Calu3 (cell line): ENCODE measurements around the gene DRAXIN. TPM values are rescaled to one million over a fixed set of nuclear protein-coding genes. Genes with fewer than 3 reads are reported as not detected.

Experiments used
- BruUV-seq: library from RNA; stranded (reverse); fragments of 400-500 nt; replicated peaks from 2 replicates; lab custom pipeline; 2021; lab: Mats Ljungman, UMichigan
- CTCF ChIA-PET: fragments of 300-600 bp; sonication (Branson Sonifier 250); formaldehyde crosslinking; loops from one replicate; lab custom pipeline; 2022; ENCODE audit warnings: antibody characterized with exemption; lab: Charles Lee
- DNase-seq: peaks from one replicate; pipeline ENCODE4 v3.0.0; 2022
- H3K27ac Mint-ChIP-seq: one replicate; pipeline ENCODE4 v1.8.0; 2022; ENCODE audit warnings: mixed read lengths; ENCODE audit not compliant: unreplicated experiment
- H3K27me3 Mint-ChIP-seq: one replicate; pipeline ENCODE4 v1.8.0; 2022; ENCODE audit warnings: mixed read lengths; ENCODE audit not compliant: unreplicated experiment
- H3K36me3 Mint-ChIP-seq: one replicate; pipeline ENCODE4 v1.8.0; 2022; ENCODE audit warnings: mild to moderate bottlenecking, moderate library complexity, mixed read lengths; ENCODE audit not compliant: insufficient read depth, unreplicated experiment
- H3K4me1 Mint-ChIP-seq: one replicate; pipeline ENCODE4 v1.8.0; 2022; ENCODE audit warnings: mild to moderate bottlenecking, low read depth, mixed read lengths; ENCODE audit not compliant: unreplicated experiment
- H3K4me3 Mint-ChIP-seq: one replicate; pipeline ENCODE4 v1.8.0; 2022; ENCODE audit warnings: mild to moderate bottlenecking, low read depth, moderate library complexity, mixed read lengths; ENCODE audit not compliant: unreplicated experiment
- H3K9me3 Mint-ChIP-seq: one replicate; pipeline ENCODE4 v1.8.0; 2022; ENCODE audit warnings: low read depth, mixed read lengths; ENCODE audit not compliant: unreplicated experiment
- intact Hi-C: fragments of 100-400 bp; cut with micrococcal nuclease; formaldehyde crosslinking; loops from one replicate; pipeline ENCODE4 v1.10.0; 2022; ENCODE audit not compliant: unreplicated experiment
- total RNA-seq: library from RNA; stranded (reverse); gene quantifications from 2 replicates; pipeline ENCODE4 v1.2.3, GENCODE V29; 2022
- TF ChIP-seq, protein P1 (sequence below): fragments of 200-600 bp; IDR thresholded peaks from one replicate; pipeline ENCODE4 v1.8.0; 2022; ENCODE audit warnings: antibody characterized with exemption; ENCODE audit not compliant: unreplicated experiment

Gene DRAXIN
- total RNA-seq, 1 experiment from 2014 or later = not detected

DNA sequence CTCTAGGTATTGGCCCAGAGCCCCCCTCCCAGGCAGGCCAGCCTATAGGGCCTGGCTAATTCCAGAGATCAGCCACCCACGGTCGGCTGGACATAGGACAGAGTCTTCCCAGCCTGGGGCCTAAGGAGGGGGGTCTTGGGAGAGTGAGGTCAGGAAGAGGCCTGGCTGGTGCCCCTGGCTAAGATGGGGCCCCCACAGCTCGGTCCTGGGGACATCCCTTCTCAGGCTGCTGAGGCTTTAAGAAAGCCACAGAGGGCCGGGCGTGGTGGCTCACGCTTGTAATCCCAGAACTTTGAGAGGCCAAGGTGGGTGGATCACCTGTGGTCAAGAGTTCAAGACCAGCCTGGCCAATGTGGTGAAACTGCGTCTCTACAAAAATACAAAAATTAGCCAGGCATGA, 73.0 kb downstream of the DRAXIN start:
- Mint-ChIP-seq H3K27ac (no peak overlapping the region), H3K4me3 (no peak overlapping the region), H3K4me1 (no peaks in the 10 kb centered on the region), H3K36me3 (peaks cover 4% of the 10 kb centered on the region), H3K27me3 (peaks cover 40% of the 10 kb centered on the region), H3K9me3 (no peaks in the 10 kb centered on the region)
- CTCF ChIA-PET = no interaction called here
- intact Hi-C loops = no loop called here
- DNase-seq = no peak
- TF ChIP-seq, protein P1, sequence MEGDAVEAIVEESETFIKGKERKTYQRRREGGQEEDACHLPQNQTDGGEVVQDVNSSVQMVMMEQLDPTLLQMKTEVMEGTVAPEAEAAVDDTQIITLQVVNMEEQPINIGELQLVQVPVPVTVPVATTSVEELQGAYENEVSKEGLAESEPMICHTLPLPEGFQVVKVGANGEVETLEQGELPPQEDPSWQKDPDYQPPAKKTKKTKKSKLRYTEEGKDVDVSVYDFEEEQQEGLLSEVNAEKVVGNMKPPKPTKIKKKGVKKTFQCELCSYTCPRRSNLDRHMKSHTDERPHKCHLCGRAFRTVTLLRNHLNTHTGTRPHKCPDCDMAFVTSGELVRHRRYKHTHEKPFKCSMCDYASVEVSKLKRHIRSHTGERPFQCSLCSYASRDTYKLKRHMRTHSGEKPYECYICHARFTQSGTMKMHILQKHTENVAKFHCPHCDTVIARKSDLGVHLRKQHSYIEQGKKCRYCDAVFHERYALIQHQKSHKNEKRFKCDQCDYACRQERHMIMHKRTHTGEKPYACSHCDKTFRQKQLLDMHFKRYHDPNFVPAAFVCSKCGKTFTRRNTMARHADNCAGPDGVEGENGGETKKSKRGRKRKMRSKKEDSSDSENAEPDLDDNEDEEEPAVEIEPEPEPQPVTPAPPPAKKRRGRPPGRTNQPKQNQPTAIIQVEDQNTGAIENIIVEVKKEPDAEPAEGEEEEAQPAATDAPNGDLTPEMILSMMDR = no peak
- BruUV-seq = no TSS peak

DNA sequence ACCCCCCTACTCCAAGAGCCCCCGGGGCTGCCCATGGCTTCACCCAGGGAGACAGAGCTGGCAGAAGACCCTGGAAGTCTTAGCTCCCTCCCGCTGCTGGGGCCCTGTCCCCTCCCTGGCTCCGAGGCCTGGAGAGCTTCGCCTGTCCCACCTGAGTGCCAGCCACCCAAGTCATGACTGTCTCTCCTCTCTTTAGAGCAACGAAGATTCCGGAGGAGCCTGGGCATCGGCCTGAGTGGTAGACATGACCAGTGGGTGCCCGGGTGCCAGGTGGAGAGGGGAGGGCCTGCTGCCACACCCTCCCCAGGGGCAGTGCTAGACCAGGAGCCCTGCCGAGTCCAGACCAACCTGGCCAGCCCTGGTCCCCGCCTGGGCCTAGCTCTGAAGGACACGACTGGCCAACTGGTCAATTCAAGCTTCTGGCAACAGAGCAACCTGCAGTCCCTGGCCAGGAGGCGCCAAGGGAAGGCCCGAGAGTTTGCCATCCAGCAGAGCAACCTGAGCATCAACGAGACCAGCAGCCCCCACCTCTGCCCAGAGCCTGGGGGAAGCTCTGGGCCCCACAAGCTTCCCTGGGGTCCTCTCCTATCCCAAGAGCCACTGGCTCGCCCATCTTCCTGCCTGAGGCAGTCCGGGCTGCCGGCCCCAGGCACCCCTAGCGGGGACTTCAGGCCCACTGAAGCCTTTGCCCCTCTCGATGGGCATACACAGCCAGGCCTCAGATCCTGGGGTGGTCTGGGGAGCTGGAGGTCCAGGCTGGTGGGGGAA, 74.3 kb downstream of the DRAXIN start:
- no peaks in the 10 kb centered on the region for H3K9me3 Mint-ChIP-seq
- H3K36me3 Mint-ChIP-seq = no peaks in the 10 kb centered on the region
- no peak for DNase-seq
- no TSS peak for BruUV-seq
- H3K27ac Mint-ChIP-seq = no peak overlapping the region
- intact Hi-C loops = no loop called here
- peaks cover 34% of the 10 kb centered on the region for H3K27me3 Mint-ChIP-seq
- CTCF ChIA-PET = no interaction called here
- H3K4me1 Mint-ChIP-seq = no peaks in the 10 kb centered on the region
- TF ChIP-seq, protein P1 = no peak
- no peak overlapping the region for H3K4me3 Mint-ChIP-seq

DNA sequence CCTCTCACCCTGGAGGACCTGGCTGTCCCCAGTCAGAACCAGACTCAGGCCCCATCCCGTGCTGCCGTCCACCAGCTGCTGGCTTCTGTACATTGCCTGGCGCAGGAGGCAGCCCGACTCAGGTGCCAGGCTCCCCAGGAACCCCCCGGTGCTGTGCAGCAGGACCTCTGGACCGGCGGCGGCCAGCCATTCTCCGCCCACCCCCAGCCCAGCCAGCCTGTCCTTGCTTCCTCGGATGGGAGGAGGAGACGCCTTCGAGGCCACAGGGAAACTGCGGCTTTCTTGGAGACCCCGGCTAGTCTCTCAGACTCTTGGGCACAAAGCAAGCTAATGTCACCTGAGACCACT, 74.9 kb downstream of the DRAXIN start:
- Mint-ChIP-seq H3K4me3 (no peak overlapping the region), H3K27ac (no peak overlapping the region), H3K9me3 (no peaks in the 10 kb centered on the region), H3K4me1 (no peaks in the 10 kb centered on the region), H3K36me3 (no peaks in the 10 kb centered on the region), H3K27me3 (peaks cover 29% of the 10 kb centered on the region)
- no TSS peak for BruUV-seq
- TF ChIP-seq, protein P1 = no peak
- intact Hi-C loops = no loop called here
- CTCF ChIA-PET = no interaction called here
- no peak for DNase-seq

DNA sequence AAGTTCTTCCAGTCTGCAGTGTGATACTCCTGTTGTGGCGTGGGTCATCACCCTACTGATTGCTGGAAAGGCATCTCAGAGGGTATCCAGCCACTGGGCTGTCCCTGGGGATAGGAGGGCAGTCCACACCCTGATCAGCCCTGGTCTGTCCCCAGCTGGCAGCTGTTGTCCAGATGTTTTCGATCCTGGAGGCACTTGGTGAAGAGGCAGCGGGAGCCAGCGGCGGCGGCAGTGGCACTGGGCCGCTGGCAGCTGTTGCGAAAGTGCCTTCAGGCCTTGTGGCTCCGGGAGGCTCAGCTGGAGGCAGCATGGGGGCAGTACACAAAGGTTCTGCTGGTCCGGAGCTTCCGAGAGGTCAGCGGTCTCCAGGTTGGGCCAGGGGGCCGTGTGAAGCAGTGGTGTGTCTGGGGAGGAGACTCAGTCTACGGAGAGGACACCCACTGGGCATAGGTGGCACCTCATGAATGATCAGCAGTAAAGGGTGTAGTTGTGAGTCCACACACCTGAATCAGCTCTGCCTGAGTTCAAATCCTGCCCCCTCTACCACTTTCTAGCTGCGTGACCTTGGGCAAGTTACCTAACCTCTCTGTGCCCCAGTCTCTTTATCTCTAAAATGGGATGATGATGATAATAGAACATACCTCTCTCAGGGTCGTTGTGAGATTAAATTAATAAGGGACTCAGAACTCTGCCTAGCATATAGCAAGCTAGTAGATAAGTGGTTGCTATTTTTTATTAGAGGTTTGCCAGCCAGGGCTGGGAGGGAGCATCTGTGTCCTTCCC, 76.6 kb downstream of the DRAXIN start:
- Mint-ChIP-seq H3K36me3 (no peaks in the 10 kb centered on the region), H3K27ac (no peak overlapping the region), H3K4me3 (no peak overlapping the region), H3K9me3 (no peaks in the 10 kb centered on the region), H3K27me3 (peaks cover 12% of the 10 kb centered on the region), H3K4me1 (no peaks in the 10 kb centered on the region)
- DNase-seq = no peak
- TF ChIP-seq, protein P1 = no peak
- CTCF ChIA-PET = no interaction called here
- intact Hi-C loops = no loop called here
- BruUV-seq = no TSS peak
